ENCODE measurements around the gene FUT7.

The FUT7 gene

GRCh38 chr9:136982232-136983051, 49.4 kb downstream of the FUT7 start, which contains the start of gene LCNL1:
Gene LCNL1 (plus strand): TSS chr9:136982993. CDS start chr9:136983587, 594 bp downstream.
- DNase-seq (ENCODE audit: low read depth in 2 of 2): no peak

DNA sequence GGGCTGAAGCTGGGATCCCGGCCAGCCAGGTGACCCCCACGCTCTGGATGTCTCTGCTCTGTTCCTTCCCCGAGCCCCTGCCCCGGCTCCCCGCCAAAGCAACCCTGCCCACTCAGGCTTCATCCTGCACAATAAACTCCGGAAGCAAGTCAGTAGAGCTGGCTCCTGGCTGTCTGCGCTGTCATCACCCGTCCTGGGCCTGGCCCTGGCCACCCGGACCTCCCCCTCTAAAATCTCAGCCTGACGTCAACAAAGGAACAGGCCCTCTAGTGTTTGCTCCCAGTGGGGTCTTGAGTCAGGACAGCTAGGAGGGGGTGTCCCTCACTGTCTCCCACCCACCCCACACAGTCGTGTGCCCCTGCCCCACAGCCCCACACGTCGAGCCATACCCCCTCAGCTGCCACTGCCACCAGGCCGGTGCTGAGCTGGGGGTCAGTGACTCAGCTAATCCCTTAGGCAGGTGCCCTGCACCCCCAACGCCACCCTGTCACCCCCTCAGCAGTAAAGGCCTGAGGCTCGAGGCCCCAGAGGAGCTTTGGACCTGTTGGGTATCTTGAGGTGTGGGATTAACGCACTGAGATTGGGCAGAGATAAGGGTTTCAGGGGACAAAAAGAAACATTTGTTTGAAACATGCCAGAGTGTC, 50.2 kb downstream of the FUT7 start:
- no peak for DNase-seq (ENCODE audit: low read depth in 2 of 2)

GRCh38 chr9:136980669-136981478, 51.0 kb downstream of the FUT7 start:
- no peak for DNase-seq (ENCODE audit: low read depth in 2 of 2)

Measured in stimulated activated CD8-positive, alpha-beta memory T cell treated with anti-CD3 and anti-CD28 coated beads, Interleukin-2, amount 100 ng/mL, for 48 hours (primary cell).